ENCODE results near the gene FBLN1.

- TF ChIP-seq MXI1 (IDR thresholded peaks at IDR 0.05; ENCODE audit: low read depth, low read length) (no peak), CTCF (IDR thresholded peaks at IDR 0.05) (no peak), EZH2phosphoT487 (IDR thresholded peaks at IDR 0.05; ENCODE audit: borderline replicate concordance, low read depth) (no peak), USF2 (IDR thresholded peaks at IDR 0.05; ENCODE audit: borderline replicate concordance, low read depth, low read length) (no peak), CHD2 (IDR thresholded peaks at IDR 0.05; ENCODE audit: low read length, partially characterized antibody) (no peak), GABPA (IDR thresholded peaks at IDR 0.05; ENCODE audit: low read depth) (no peak), RAD21 (IDR thresholded peaks at IDR 0.05; ENCODE audit: low read length) (no peak)
Observed at GRCh38 chr22:45518136-45518535, 15.5 kb downstream of the FBLN1 start.
